Measurements from ENCODE around the gene RBM28.

Gene RBM28

DNA sequence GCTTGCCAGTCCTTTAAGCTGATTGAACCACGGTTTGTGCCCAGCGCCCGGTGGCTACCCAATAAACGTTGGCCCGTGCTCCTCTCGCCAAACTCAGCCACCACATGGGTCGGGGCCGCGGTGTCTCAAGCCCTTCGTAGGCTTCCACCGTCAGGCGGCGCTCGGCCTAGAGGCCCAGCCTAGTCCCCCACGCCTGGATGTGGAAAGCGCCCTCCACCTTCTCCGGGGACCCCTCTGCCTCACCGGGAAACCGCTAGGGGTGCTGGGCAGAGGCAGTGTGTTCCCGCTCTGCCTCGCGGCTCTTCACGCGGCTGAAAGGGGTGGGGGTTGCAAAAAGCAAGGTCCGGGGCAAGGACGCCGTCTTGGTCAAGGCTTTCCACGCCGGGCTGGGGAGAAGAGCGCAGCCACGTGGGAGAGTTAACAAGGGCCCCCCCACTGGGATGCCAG lies 72.9 kb downstream of the RBM28 start:
- Mint-ChIP-seq H3K4me3 (no peak overlapping the region), H3K27ac (no peak overlapping the region), H3K27me3 (peaks cover 28% of the 10 kb centered on the region), H3K9me3 (ENCODE audit: low read depth) (no peaks in the 10 kb centered on the region), H3K4me1 (ENCODE audit: low read depth) (peaks cover 2% of the 10 kb centered on the region), H3K36me3 (peaks cover 2% of the 10 kb centered on the region)

DNA sequence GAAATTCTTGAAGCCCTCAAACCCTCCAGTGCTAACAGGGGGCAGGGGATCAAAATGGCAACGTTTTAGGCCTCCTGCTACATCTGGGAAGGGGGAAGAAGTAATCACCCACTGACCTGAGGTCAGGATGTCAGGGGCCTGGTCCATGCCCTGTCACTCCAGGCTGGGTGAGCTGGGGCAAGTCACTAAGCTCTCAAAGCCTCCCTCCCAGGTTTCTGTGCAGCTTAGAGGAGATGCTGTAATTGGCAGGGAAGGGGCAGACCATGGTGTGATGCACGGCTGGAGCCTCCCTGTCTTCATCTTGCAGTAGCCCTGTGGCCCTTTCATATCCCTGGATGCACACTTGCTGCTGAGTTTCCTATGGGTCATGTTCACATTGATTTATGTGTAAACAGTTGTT lies 75.5 kb downstream of the RBM28 start:
- no peak overlapping the region for H3K27ac Mint-ChIP-seq
- no peak overlapping the region for H3K4me3 Mint-ChIP-seq
- peaks cover 2% of the 10 kb centered on the region for H3K4me1 Mint-ChIP-seq (ENCODE audit: low read depth)
- no peaks in the 10 kb centered on the region for H3K9me3 Mint-ChIP-seq (ENCODE audit: low read depth)
- H3K27me3 Mint-ChIP-seq, result peaks cover 31% of the 10 kb centered on the region
- peaks cover 2% of the 10 kb centered on the region for H3K36me3 Mint-ChIP-seq

DNA sequence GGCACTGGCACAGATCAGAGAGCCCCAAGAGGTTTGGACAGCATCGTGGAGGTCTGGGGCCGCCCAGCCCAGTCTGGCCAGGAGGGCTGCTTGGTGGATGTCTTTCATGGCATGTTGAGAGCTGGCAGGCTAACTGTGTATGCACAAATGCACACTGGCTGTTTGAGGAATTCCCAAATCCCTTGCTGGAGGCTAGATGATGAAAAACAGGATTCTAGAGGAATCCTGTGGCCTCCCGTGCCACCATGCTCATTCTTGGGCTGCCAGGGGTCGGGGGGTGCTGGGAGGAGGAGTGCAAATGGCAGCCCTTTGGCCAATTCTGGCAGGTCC lies 76.1 kb downstream of the RBM28 start:
- H3K4me3 Mint-ChIP-seq, result no peak overlapping the region
- no peak overlapping the region for H3K27ac Mint-ChIP-seq
- peaks cover under 1% of the 10 kb centered on the region for H3K36me3 Mint-ChIP-seq
- H3K27me3 Mint-ChIP-seq, result peaks cover 29% of the 10 kb centered on the region
- H3K9me3 Mint-ChIP-seq (ENCODE audit: low read depth), result no peaks in the 10 kb centered on the region
- H3K4me1 Mint-ChIP-seq (ENCODE audit: low read depth), result peaks cover 2% of the 10 kb centered on the region

DNA sequence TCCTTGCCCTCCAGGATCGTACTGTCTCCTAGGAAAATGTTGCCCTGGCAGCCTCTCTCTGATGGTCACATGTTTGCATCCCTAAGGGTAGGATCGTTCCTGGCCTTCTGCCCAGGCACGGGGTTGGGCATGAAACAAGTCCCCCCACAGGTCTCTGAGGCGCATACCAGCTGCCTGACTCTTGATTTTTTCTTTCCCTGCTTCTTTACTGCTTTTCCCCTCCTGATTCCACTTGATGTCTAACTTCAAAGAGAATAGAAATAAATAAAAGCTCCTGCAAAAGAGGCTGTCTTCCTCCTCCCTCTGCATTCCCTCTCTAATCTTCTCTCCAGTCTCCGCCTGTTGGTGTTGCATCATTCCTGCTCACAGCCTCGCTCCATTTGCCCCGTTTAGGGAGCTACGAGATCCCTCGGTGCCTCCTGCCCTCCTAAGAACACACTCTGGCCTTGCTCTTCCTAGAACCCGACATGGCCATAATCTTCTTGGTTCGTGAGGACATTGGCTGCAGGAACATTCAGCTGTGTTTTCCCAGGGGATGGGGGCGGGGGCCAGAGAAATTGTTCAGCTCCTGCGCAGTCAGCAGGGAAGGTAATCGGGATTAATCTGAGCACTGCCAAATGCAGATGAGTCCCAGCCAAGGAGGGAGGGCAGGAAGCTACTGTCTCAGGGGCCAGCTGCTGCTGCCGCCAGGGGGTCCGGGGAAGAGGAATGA lies 76.7 kb downstream of the RBM28 start:
- H3K4me3 Mint-ChIP-seq, result no peak overlapping the region
- H3K27me3 Mint-ChIP-seq, result peaks cover 26% of the 10 kb centered on the region
- no peaks in the 10 kb centered on the region for H3K9me3 Mint-ChIP-seq (ENCODE audit: low read depth)
- H3K27ac Mint-ChIP-seq, result no peak overlapping the region
- H3K4me1 Mint-ChIP-seq (ENCODE audit: low read depth), result peaks cover 2% of the 10 kb centered on the region
- no peaks in the 10 kb centered on the region for H3K36me3 Mint-ChIP-seq

DNA sequence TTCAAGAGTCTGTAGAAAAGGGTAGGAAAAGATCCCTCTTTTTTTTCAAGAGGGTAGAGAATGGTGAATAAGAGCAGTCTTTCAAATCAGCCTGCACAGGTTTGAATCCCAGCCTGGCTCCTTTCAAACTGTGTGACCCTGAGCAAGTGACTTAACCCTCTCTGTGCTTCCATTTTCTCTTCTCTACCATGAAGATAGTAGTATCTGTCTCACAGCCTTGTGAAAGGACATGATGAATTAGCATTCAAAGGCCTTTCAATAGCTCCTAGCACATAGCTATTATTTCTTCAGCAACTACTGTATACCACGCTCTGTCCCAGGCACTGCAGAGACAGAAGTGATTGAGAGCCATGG lies 77.2 kb downstream of the RBM28 start:
- Mint-ChIP-seq H3K27ac (no peak overlapping the region), H3K9me3 (ENCODE audit: low read depth) (no peaks in the 10 kb centered on the region), H3K4me1 (ENCODE audit: low read depth) (peaks cover 2% of the 10 kb centered on the region), H3K27me3 (peaks cover 26% of the 10 kb centered on the region), H3K4me3 (no peak overlapping the region), H3K36me3 (no peaks in the 10 kb centered on the region)

DNA sequence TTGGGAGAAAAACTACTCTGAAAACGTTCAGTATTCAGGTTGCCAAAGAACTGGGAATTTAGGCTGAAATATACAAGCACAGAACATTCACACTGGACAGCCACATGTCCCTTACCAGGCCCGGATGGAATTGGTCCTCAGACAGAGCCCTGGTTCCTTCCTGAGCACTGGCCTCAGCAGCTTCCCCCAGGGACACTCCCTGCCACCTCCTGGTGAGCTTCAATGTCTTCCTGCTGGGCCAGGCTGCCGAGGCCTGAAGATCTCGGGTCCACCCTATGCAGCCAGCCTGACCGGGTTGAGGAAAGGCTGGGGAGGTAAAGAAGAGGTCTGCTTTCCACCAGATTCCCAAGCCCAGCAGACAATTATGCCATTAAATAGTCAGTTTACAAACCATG lies 77.8 kb downstream of the RBM28 start:
- Mint-ChIP-seq H3K36me3 (no peaks in the 10 kb centered on the region), H3K27ac (no peak overlapping the region), H3K4me1 (ENCODE audit: low read depth) (no peaks in the 10 kb centered on the region), H3K9me3 (ENCODE audit: low read depth) (no peaks in the 10 kb centered on the region), H3K27me3 (peaks cover 24% of the 10 kb centered on the region), H3K4me3 (no peak overlapping the region)

DNA sequence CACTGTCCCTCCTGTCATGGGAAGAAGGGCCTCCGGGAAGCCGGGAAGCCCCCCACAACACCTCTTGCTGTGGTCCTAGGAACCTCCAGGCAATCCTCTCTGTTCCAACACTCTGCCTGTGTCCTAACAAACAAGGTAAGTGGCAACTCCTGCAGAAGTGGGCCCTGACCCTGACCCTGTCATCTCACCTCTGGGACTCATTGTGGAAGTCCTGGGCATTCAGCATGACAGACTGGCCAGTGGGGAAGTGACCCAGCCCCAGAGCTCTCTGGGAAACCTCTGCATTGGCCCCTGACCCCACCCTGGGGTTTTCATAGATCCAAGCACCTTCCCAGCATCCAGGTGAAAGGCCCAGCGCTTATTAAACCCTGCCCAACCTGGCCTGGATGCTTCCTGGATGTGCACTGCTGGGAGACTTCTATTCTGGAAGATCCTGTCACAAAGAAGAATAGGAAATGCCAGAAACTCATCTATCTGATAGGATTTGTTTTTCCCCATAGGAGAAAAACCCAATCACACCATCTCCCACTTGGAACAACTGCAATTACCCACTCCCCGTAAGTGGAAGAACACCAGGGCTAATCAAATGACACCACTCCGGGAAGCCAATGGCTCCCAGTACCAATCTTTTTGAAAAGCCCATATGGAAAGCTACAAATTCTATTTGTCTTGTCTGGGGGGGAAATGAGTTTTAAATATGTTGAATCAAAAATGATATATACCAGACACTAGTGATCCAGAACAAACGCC lies 78.4 kb downstream of the RBM28 start:
- Mint-ChIP-seq H3K9me3 (ENCODE audit: low read depth) (no peaks in the 10 kb centered on the region), H3K36me3 (no peaks in the 10 kb centered on the region), H3K27me3 (peaks cover 24% of the 10 kb centered on the region), H3K4me1 (ENCODE audit: low read depth) (no peaks in the 10 kb centered on the region), H3K27ac (no peak overlapping the region), H3K4me3 (no peak overlapping the region)

DNA sequence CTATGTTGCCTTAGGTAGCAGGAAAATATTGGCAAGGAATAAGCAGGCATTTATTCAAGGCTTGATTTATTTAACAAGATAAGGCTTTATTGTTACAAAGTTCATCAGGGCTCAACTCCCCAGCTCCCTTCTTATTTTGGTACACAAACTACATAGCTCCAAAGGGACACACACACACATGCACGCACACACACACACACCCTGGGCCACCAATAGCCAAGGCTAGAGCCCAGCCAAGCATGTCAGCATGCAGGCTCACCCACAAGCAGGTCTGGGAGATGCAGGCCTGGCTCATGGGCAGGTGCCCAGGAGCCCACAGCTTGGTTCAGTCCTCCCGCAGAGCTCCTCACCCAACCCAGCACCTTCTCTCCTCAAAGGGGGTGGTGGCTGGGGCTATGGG lies 79.2 kb downstream of the RBM28 start:
- Mint-ChIP-seq H3K4me1 (ENCODE audit: low read depth) (no peaks in the 10 kb centered on the region), H3K27me3 (peaks cover 21% of the 10 kb centered on the region), H3K27ac (no peak overlapping the region)

DNA sequence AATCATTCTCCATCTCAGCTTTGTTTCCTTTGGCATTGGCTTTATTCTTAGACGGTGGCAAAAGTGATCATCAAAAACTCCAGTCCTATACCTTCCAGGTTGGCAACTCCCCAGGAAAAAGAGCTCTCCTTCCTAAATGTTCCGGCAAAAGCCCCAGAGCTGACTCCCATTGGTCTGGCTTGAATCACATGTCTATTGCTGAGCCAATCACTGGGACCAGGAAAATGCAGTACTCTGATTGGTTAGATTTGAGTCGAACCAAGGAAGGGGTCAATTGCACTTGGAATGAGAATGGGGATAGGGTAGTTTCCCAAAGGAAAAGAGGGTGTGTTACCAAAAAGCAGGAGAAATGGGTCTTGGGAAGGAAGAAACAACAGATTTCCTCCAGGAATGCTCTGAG lies 80.3 kb downstream of the RBM28 start:
- H3K27me3 Mint-ChIP-seq, result peaks cover 12% of the 10 kb centered on the region

More for the DNA sequence above, 79.2 kb downstream of the RBM28 start:
- H3K9me3 Mint-ChIP-seq (ENCODE audit: low read depth), result no peaks in the 10 kb centered on the region
- no peak overlapping the region for H3K4me3 Mint-ChIP-seq
- H3K36me3 Mint-ChIP-seq, result no peaks in the 10 kb centered on the region

DNA sequence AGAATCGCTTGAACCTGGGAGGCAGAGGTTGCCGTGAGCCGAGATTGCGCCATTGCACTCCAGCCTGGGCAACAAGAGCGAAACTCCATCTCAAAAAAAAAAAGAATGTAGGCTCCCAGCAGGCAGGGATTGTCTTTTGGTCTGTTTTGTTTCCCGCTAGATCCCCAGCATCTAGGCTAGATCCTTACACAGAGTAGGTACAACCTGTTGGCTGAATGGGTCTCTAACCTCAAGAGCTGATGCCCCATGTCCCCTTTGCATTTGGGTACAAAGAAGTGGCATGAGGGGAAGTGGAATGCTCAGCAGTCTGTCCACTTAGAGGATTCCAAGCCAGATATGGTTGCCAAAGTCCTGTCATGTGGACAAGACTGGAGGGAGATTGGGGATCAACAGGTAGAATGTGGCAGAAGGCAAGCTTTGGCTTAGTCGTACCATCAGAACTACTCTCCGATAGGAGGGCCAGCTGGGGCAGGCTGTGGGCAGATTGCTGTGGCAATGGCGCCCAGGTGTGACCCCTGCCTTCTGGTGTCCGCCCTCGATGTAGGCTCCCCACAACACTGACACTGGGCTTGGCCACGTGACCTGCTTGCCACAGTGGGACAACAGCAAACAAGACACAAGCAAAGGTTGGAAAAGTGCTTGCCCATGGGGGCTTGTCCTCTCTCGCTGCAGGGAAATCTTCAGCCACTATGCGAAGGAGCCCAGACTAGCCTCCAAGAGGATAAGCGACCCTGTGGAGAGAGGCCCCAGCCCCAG lies 81.3 kb downstream of the RBM28 start:
- Mint-ChIP-seq H3K27me3 (peaks cover 9% of the 10 kb centered on the region), H3K4me3 (no peak overlapping the region), H3K4me1 (ENCODE audit: low read depth) (no peaks in the 10 kb centered on the region), H3K36me3 (no peaks in the 10 kb centered on the region), H3K9me3 (ENCODE audit: low read depth) (no peaks in the 10 kb centered on the region), H3K27ac (no peak overlapping the region)

More for the DNA sequence above, 80.3 kb downstream of the RBM28 start:
- Mint-ChIP-seq H3K36me3 (no peaks in the 10 kb centered on the region), H3K9me3 (ENCODE audit: low read depth) (no peaks in the 10 kb centered on the region), H3K27ac (no peak overlapping the region), H3K4me3 (no peak overlapping the region), H3K4me1 (ENCODE audit: low read depth) (no peaks in the 10 kb centered on the region)

DNA sequence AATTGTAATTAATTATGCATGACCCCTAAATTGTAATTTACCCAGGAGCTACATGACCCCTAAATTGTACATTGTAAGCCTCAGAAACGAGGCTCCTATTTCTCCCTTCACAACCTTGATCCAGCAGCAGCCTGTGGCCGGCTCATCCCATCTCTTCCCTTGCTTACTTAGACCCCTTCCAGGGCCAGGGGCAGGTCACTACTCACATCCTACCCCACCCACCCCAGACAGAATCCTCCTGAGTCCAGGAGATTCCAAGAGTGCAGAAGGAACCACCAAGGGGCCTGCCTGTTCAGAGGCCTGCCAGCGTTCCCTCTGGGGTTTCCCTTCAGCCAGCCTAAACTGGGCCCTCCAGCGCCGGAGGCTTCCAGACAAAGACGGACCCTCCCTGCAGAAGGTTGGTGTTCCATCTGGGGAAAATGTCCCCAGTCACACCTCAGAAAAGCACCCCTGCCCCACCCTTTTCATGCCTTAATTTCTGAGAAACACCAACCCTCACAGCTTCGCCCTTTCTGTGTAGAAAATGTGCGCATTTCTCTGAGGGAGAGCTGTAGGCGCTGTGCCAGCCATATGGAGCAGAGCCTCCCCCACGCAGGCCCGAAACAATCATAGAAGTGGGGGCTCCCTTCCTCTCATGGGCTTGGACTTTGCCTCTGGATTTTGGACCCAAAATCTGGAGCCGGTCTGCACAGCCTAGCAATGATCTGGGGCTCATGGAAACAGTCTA lies 83.5 kb downstream of the RBM28 start:
- Mint-ChIP-seq H3K27ac (no peak overlapping the region), H3K36me3 (no peaks in the 10 kb centered on the region), H3K9me3 (ENCODE audit: low read depth) (no peaks in the 10 kb centered on the region), H3K27me3 (peaks cover 6% of the 10 kb centered on the region), H3K4me3 (no peak overlapping the region), H3K4me1 (ENCODE audit: low read depth) (no peaks in the 10 kb centered on the region)

DNA sequence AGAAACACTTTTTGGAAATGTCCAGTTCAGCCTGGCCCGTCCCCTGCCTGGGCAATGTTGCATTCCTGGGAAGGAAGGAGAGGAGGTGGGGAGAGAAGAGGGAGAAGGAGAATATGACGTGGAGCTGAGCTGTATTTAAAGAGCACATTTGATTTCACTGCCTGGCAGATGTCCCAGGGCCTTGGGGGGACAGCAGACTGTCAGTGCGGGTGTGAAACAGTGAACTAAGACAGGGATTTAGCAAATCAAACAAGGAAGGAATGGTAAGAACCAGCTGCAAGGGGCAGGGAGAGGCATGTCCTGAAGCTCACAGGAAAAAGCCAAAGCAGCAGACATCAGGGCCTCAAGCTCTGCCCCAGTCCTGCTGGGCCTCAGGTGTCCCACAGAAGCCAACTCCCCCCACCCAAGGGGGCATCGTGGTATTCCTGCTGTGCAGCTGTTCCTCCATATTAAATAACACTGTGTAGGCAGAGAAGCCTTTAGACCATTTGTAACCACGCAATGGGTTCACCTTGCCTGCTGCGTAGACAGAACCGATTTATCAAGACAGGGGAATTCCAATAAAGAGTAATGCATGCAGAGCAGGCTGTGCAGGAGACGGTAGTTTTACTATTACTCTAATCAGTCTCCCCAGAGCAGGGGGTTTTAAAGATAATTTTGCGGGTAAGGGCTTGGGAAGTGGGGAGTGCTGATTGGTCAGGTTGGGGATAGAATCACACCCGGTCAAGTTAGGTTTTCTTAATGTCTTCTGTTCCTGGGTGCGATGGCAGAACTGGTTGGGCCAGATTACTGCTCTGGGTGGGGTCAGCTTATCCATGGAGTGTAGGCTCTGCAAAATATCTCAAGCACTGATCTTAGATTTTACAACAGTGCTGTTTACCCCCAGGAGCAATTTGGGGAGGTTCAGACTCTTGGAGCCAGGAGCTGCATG lies 84.3 kb downstream of the RBM28 start:
- H3K27ac Mint-ChIP-seq, result no peak overlapping the region

DNA sequence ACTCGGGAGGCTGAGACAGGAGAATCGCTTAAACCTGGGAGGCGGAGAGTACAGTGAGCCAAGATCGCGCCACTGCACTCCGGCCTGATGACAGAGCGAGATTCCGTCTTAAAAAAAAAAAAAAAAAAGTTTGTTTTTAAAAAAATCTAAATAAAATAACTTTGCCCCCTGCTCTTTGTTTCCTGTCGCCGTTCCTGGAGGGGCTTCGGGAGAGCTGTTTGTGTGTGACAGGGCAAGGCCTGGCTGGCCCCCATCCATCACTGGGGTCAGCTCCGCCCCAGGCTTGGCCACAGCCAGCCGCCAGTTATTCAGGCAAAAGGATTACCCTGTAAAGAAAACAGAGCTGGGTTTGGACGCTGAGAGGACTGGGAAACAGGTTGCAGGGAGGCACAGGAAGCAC lies 86.2 kb downstream of the RBM28 start:
- H3K9me3 Mint-ChIP-seq (ENCODE audit: low read depth), result no peaks in the 10 kb centered on the region
- H3K27ac Mint-ChIP-seq, result no peak overlapping the region

More for the DNA sequence above, 84.3 kb downstream of the RBM28 start:
- no peaks in the 10 kb centered on the region for H3K9me3 Mint-ChIP-seq (ENCODE audit: low read depth)
- H3K27me3 Mint-ChIP-seq, result peaks cover 6% of the 10 kb centered on the region
- no peaks in the 10 kb centered on the region for H3K4me1 Mint-ChIP-seq (ENCODE audit: low read depth)
- H3K36me3 Mint-ChIP-seq, result no peaks in the 10 kb centered on the region
- no peak overlapping the region for H3K4me3 Mint-ChIP-seq

DNA sequence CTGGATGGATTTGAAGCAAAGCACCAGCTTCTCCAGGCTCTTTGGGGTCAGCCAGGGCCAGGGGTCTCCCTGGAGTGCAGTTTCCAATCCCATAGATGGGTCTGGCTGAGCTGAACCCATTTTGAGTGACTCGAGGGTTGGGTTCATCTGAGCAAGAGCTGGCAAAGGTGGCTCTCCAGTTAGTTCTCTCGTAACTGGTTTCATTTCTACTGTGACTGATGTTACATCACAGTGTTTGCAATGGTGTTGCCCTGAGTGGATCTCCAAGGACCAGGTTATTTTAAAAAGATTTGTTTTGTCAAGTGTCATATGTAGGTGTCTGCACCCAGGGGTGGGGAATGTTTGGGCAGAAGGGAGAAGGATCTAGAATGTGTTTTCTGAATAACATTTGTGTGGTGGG lies 88.4 kb downstream of the RBM28 start:
- Mint-ChIP-seq H3K27ac (no peak overlapping the region), H3K27me3 (peaks cover 3% of the 10 kb centered on the region), H3K36me3 (peaks cover 2% of the 10 kb centered on the region), H3K9me3 (ENCODE audit: low read depth) (no peaks in the 10 kb centered on the region), H3K4me3 (no peak overlapping the region), H3K4me1 (ENCODE audit: low read depth) (no peaks in the 10 kb centered on the region)

More for the DNA sequence above, 86.2 kb downstream of the RBM28 start:
- Mint-ChIP-seq H3K4me1 (ENCODE audit: low read depth) (no peaks in the 10 kb centered on the region), H3K4me3 (no peak overlapping the region), H3K27me3 (peaks cover 3% of the 10 kb centered on the region), H3K36me3 (peaks cover 2% of the 10 kb centered on the region)

Data from activated naive CD8-positive, alpha-beta T cell (primary cell).